Endothelial cell of umbilical vein (primary cell): Measurements from ENCODE around the gene TNFRSF11A.

Experiments
- CTCF ChIP-seq, 2 donors: IDR thresholded peaks; 1 replicate in 1 of 2; 2 replicates in 1 of 2; pipeline ENCODE4 v1.5.1; 2011; ENCODE audit warnings: low read length in 2 of 2, mild to moderate bottlenecking in 2 of 2, moderate library complexity in 2 of 2, control low read depth in 1 of 2, inconsistent platforms in 1 of 2, low read depth in 1 of 2; ENCODE audit not compliant: insufficient read depth in 1 of 2; ENCODE audit errors: extremely low read depth in 1 of 2
- EZH2 ChIP-seq: IDR thresholded peaks from 2 replicates; pipeline ENCODE4 v1.6.1; 2012; ENCODE audit warnings: borderline replicate concordance, low read depth, mild to moderate bottlenecking, moderate library complexity, low read length, inconsistent platforms; ENCODE audit not compliant: severe bottlenecking
- FOS ChIP-seq: IDR thresholded peaks from 2 replicates; pipeline ENCODE4 v1.6.1; 2011; ENCODE audit warnings: mild to moderate bottlenecking, low read length, moderate library complexity, borderline replicate concordance; ENCODE audit not compliant: insufficient read depth
- POLR2A ChIP-seq: IDR thresholded peaks from 2 replicates; pipeline ENCODE4 v1.6.1; 2012; ENCODE audit warnings: low read depth, mild to moderate bottlenecking, control low read depth, low read length

GRCh38 chr18:62437235-62438017 lies 112.3 kb downstream of the TNFRSF11A start:
- no peak for TF ChIP-seq POLR2A
- TF ChIP-seq CTCF (IDR thresholded peaks at IDR 0.05; ENCODE audit: extremely low read depth in 1 of 2, insufficient read depth in 1 of 2, low read depth in 1 of 2, low read length in 2 of 2) = no peak
- TF ChIP-seq FOS = no peak
- no peak for TF ChIP-seq EZH2
